Measurements from ENCODE around the gene LRP4. TPM values are rescaled to one million over a fixed set of nuclear protein-coding genes. Genes with fewer than 3 reads are reported as not detected.
A peak's percentile ranks its signal among the peaks of the same experiment; 100 is the strongest.

Gene LRP4
- total RNA-seq, 2 donors from 2014 or later = 6.7 to 43.3 TPM

GRCh38 chr11:46899501-46900025, 18.8 kb downstream of the LRP4 start:
- intact Hi-C loops (cut with DNase I, micrococcal nuclease) = no loop called here
- no peak for ATAC-seq
- no peak for DNase-seq

DNA sequence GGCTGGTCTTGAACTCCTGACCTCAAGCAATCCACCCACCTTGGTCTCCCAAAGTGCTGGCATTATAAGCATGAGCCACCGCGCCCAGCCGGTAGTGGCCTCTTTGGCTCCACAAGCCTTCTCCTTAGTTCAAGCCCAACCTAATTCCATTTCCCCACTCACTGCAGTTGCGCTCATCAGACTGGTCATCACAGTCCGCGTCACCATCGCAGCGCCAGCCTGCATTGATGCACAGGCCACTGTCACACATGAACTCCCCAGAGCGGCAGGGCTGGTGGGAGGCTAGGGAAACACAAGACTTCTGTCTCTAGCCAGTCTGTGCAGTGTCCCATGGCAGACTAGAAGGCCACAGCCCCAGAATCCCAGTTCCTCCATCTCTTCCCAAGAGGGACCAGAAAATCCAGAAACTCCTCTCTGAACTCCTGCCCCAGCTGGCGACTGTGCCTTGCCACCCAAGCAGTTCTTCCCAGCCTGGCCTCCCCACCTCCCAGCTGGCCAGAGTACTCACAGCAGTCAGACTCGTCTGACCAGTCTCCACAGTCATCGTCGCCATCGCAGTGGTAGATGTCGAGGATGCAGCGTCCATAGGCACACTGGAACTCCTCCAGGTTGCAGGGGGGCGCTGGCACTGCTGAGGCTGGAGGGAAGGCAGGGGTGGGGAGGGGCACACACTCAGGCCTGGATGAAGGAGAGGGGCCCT, 19.8 kb downstream of the LRP4 start:
- no peak for ATAC-seq
- intact Hi-C loops (cut with DNase I, micrococcal nuclease) = no loop called here
- peak in 1 of 2 donors; percentile 15 for DNase-seq

DNA sequence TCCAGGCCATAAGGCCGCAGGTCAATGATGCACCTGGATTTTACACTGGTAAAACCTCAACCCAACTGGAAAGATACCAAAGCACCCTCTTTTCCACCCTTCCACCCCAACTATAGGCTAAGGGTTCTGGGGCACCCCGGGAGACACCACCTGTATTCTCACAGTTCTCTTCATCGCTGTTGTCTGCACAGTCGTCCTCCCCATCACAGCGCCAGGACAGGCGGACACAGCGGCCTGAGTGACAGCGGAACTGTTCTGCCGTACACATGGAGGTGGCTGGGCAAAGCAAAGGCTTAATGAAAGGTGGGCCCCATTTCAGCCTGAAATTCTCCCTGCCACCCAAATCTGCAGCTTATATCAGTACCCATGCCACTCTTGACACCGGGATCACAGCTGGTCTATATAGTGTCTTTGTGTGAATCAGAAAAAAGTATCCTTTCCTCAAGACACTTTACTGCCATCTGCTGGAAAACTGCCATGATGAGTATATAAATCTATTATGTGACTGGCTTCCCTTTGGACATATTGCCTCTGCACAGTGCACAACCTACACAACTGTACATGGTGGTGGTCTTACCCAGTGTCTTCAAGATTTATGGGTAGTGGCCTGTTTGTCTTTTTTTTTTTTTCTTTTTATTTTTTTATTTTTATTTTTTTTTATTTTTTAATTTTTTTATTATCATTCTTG, 21.5 kb downstream of the LRP4 start:
- intact Hi-C loops (cut with DNase I, micrococcal nuclease) = no loop called here
- DNase-seq (peak in 1 of 2 donors; percentile 11), ATAC-seq (peak; percentile 73)

- no peak for ATAC-seq
- peak in 1 of 2 donors; percentile 35 for DNase-seq
- intact Hi-C loops (cut with DNase I, micrococcal nuclease) = no loop called here
Observed at GRCh38 chr11:46895821-46896220, 22.5 kb downstream of the LRP4 start.

DNA sequence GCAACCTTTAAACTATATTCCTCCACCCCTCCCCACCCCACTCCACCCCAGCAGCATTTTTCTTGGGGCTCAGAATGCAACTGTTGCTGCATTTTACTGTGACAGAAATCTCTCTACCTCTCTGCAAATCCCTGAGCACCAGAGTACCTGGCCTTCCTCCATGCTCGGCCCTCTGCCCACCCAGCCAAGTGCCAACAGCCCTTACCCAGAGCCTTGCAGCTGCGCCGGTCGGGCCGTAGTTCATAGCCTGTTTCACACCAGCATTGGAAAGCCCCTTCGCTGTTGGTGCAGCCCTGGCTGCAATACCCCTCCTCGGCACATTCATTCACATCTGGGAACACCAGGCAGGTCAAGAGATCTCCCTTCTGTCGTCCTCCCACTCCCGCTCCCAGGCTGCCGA, 23.4 kb downstream of the LRP4 start:
- intact Hi-C loops (cut with DNase I, micrococcal nuclease) = loop anchor here in 1 of 2 donors (5.0 kb wide), 1 partner anchor 257 kb away; no protein-coding TSS in a partner anchor
- ATAC-seq = no peak
- peak in 1 of 2 donors; percentile 7 for DNase-seq

DNA sequence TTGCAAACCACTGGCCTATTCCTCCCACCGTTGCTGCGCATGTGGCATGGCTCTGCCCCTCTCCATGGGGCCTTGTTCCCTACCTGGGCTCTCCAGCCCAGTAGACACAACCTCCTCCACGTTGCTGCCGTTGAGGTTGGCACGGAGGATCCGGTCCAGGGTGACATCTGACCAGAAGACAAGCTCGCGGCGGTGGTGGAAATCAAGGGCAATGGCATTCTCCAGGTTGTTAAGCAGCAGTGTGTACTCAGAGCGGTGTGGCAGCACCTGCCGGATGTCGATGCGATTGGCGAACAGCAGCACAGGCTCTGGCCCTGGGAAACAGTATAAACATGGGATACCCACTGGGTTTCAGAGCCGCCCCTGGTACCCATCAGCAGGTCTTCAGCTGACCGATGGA, 23.8 kb downstream of the LRP4 start:
- ATAC-seq (no peak), DNase-seq (peak in 1 of 2 donors; percentile 13)
- intact Hi-C loops (cut with DNase I, micrococcal nuclease) = loop anchor here in 1 of 2 donors (5.0 kb wide), 1 partner anchor 258 kb away; no protein-coding TSS in a partner anchor

- intact Hi-C loops (cut with DNase I, micrococcal nuclease) = loop anchor here in 1 of 2 donors (5.0 kb wide), 1 partner anchor 259 kb away; no protein-coding TSS in a partner anchor
- ATAC-seq (no peak), DNase-seq (peak in 1 of 2 donors; percentile 12)
Observed at GRCh38 chr11:46892838-46893237, 25.5 kb downstream of the LRP4 start.

DNA sequence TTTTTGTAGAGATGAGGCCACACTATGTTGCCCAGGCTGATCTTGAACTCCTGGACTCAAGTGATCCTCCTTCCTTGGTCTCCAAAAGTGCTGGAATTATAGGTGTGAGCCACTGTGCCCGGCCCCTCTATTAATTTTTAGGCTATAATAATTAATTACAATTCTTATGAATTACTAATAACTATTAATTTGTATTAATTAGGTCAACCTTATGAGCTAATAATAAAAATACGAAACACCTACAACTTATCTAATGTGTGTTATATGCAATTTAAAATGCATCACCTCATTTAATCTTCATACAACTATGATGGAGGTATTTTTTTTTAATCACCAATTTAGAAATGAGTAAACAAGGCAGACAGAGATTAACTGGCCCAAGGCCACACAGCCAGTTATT, 26.2 kb downstream of the LRP4 start:
- DNase-seq (no peak), ATAC-seq (no peak)
- intact Hi-C loops (cut with DNase I, micrococcal nuclease) = loop anchor here in 1 of 2 donors (5.0 kb wide), 1 partner anchor 260 kb away; no protein-coding TSS in a partner anchor

DNA sequence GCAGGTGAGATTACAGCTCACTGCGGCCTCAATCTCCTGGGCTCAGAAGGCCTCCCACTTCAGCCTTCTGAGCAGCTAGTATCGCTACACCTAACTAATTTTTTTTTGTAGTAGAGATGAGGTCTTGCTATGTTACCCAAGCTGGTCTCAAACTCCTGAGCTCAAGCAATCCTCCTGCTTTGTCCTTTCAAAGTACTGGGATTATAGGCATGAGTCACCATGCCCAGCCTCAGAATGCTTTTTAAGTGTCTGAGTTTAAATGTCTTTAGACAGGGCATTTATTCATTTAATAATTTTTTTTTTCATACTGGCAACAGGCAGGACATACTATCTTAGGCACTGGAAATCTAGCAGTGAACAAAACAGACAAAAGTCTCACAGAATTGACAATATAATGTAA, 27.7 kb downstream of the LRP4 start:
- DNase-seq (no peak), ATAC-seq (no peak)
- intact Hi-C loops (cut with DNase I, micrococcal nuclease) = loop anchor here in 1 of 2 donors (5.0 kb wide), 1 partner anchor 262 kb away; no protein-coding TSS in a partner anchor

GRCh38 chr11:46889689-46890475, 28.5 kb downstream of the LRP4 start:
- ATAC-seq (peak; percentile 91), DNase-seq (peak; percentile 41 to 79)
- intact Hi-C loops (cut with DNase I, micrococcal nuclease) = loop anchor here (5.0 kb wide), 2 partner anchors 262 to 272 kb away; no protein-coding TSS in a partner anchor

DNA sequence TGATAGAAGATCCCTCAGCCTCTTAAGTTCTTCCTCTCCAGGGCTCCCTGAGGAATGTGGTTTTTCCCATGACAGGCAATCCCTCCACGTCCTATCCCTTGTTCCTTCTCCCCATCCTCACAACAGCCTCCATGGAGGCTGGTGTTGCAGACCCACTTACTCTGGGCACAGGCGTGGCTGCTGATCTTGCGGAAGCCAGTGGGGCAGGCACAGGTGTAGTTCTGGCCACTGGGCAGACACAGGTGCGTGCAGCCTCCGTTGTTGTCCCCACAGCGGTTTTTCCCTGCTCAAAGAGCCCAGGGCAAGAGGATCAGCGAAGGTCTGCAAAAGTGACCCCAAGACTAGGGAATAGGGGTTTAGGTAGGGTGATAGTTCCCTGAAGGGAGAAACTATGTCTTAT, 29.1 kb downstream of the LRP4 start:
- intact Hi-C loops (cut with DNase I, micrococcal nuclease) = loop anchor here in 1 of 2 donors (5.0 kb wide), 1 partner anchor 273 kb away; no protein-coding TSS in a partner anchor
- no peak for ATAC-seq
- DNase-seq = no peak

GRCh38 chr11:46888636-46889035, 29.7 kb downstream of the LRP4 start:
- ATAC-seq = no peak
- intact Hi-C loops (cut with DNase I, micrococcal nuclease) = loop anchor here in 1 of 2 donors (5.0 kb wide), 1 partner anchor 274 kb away; no protein-coding TSS in a partner anchor
- DNase-seq = no peak

DNA sequence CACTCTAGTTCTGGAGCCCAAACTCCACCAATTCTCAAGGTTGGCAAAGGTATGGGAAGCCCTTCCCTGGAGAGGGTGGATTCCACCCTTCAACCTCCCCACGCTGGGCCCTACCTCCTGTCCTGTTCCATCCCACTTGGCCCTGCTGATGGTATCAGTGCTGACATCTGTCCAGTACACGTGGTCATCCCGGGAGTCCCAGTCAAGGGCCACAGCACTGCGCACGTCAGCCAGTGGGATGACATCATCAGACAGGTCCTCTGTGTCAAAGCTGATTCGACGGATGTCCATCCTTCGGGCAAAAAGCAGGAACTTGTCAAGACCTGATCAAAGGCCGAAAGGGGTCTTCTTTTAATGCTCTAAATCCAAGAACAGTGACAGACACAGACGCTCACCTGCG, 32.1 kb downstream of the LRP4 start:
- intact Hi-C loops (cut with DNase I, micrococcal nuclease) = loop anchor here in 1 of 2 donors (5.0 kb wide), 1 partner anchor 276 kb away; no protein-coding TSS in a partner anchor
- no peak for DNase-seq
- no peak for ATAC-seq

GRCh38 chr11:46879056-46879585, 39.2 kb downstream of the LRP4 start:
- intact Hi-C loops (cut with DNase I, micrococcal nuclease) = no loop called here
- DNase-seq (no peak), ATAC-seq (no peak)

DNA sequence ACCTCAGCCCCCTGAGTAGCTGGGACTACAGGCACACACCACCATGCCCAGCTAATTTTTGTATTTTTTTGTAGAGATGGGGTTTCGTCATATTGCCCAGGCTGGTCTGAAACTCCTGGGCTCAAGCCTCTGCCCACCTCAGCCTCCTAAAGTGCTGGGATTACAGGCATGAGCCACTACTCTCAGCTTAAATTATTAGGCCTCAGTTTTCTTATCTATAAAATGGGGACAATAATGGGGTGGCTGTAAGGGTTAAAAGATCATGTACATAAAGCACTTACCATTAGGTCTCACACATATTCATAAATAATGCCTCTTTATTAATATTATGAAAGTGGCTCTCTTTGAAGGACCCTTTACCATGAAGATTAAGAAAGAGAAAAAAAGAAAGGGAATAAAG, 40.8 kb downstream of the LRP4 start:
- no peak for DNase-seq
- no peak for ATAC-seq
- intact Hi-C loops (cut with DNase I, micrococcal nuclease) = no loop called here

DNA sequence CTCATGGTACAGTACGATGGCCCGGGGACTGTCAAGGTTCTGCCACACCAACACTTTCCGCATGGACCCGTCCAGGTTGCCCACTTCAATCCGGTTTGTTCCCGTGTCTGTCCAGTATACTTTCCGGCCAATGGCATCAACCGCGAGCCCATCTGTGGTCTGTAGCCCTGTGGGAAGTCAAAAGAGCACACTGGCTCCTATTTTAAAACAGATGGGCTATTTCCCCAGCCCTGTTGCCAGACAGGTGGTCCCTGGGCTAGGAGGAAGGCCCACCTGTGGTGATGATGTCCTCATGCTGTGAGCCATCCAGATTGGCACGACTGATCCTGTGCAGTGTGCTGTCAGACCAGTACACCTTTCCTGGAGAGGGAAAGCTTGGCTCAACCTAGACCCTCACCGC, 41.9 kb downstream of the LRP4 start:
- no peak for ATAC-seq
- intact Hi-C loops (cut with DNase I, micrococcal nuclease) = no loop called here
- DNase-seq = no peak

GRCh38 chr11:46874586-46874985, 43.8 kb downstream of the LRP4 start:
- intact Hi-C loops (cut with DNase I, micrococcal nuclease) = no loop called here
- DNase-seq (no peak), ATAC-seq (no peak)

- intact Hi-C loops (cut with DNase I, micrococcal nuclease) = no loop called here
- DNase-seq (no peak), ATAC-seq (no peak)
Observed at GRCh38 chr11:46868912-46869311, 49.4 kb downstream of the LRP4 start.

DNA sequence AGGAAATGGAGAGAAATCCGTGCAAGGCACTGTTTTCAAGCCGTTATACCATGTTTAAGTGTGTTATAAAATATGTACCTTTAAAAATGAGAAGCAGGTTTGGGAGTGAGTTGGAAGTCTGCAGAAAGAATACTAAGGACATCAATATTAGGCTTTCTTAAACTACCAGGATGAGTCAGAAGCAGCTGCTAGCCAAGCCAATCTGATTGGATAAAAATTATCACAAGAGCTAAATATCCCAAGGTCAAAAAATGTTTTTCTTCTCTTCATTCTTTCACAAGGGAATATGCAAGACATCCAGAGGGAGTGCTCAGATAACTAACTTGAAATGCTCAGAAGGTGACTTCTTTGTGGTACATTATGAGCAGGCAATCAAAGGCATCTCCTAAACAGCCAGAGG, 53.0 kb downstream of the LRP4 start:
- intact Hi-C loops (cut with DNase I, micrococcal nuclease) = no loop called here
- ATAC-seq (no peak), DNase-seq (no peak)

Data from left colon (tissue), 2 donors.